ENCODE measurements around the gene EVL.

The EVL gene

GRCh38 chr14:100045642-100046344 is 19.4 kb upstream of the EVL start:
- ChIA-PET POLR2A (no interaction called here), CTCF (interaction anchor here (0.7 to 1.0 kb wide), 2 partner anchors 10 to 15 kb away, joined by 3 to 4 read pairs; no protein-coding TSS in a partner anchor)
- no peak for TF ChIP-seq LEF1 (IDR thresholded peaks at IDR 0.05; ENCODE audit: borderline replicate concordance)
- no peak for TF ChIP-seq SP1 (IDR thresholded peaks at IDR 0.05)
- no peak for TF ChIP-seq PKNOX1 (IDR thresholded peaks at IDR 0.05)
- no peak for TF ChIP-seq ELF4 (IDR thresholded peaks at IDR 0.05)
- TF ChIP-seq BHLHE40 (IDR thresholded peaks at IDR 0.05; ENCODE audit: borderline replicate concordance): no peak
- TF ChIP-seq SUZ12 (IDR thresholded peaks at IDR 0.05): no peak
- TF ChIP-seq FOXK2 (IDR thresholded peaks at IDR 0.05): no peak
- no peak for TF ChIP-seq ZNF384 (IDR thresholded peaks at IDR 0.05)
- TF ChIP-seq NFRKB (IDR thresholded peaks at IDR 0.05): no peak
- no peak for TF ChIP-seq HDGF (IDR thresholded peaks at IDR 0.05; ENCODE audit: borderline replicate concordance)
- no peak for TF ChIP-seq FOXA1 (IDR thresholded peaks at IDR 0.05)
- no peak for TF ChIP-seq TARDBP (IDR thresholded peaks at IDR 0.05)
- TF ChIP-seq CTBP1 (IDR thresholded peaks at IDR 0.05; ENCODE audit: borderline replicate concordance): no peak
- no peak for TF ChIP-seq L3MBTL2 (conservative IDR thresholded peaks at IDR 0.05)
- TF ChIP-seq ARNT (IDR thresholded peaks at IDR 0.05): no peak
- TF ChIP-seq FOXM1 (IDR thresholded peaks at IDR 0.05; ENCODE audit: borderline replicate concordance): no peak
- no peak for DNase-seq (ENCODE audit: extremely low spot score)

- DNase-seq (ENCODE audit: extremely low spot score): no peak
- no peak for TF ChIP-seq ZNF384 (IDR thresholded peaks at IDR 0.05)
- TF ChIP-seq TARDBP (IDR thresholded peaks at IDR 0.05): no peak
- TF ChIP-seq SP1 (IDR thresholded peaks at IDR 0.05): no peak
- no peak for TF ChIP-seq BHLHE40 (IDR thresholded peaks at IDR 0.05; ENCODE audit: borderline replicate concordance)
- no peak for TF ChIP-seq FOXM1 (IDR thresholded peaks at IDR 0.05; ENCODE audit: borderline replicate concordance)
- TF ChIP-seq LEF1 (IDR thresholded peaks at IDR 0.05; ENCODE audit: borderline replicate concordance): no peak
- TF ChIP-seq ELF4 (IDR thresholded peaks at IDR 0.05): no peak
- TF ChIP-seq CTBP1 (IDR thresholded peaks at IDR 0.05; ENCODE audit: borderline replicate concordance): no peak
- no peak for TF ChIP-seq HDGF (IDR thresholded peaks at IDR 0.05; ENCODE audit: borderline replicate concordance)
- TF ChIP-seq FOXA1 (IDR thresholded peaks at IDR 0.05): no peak
- CTCF ChIA-PET: interaction anchor here (1.1 kb wide), 1 partner anchor 16 kb away, joined by 3 read pairs; no protein-coding TSS in a partner anchor
- POLR2A ChIA-PET: no interaction called here
These were observed 17.6 kb upstream of the EVL start for GRCh38 chr14:100047600-100047999.

DNA sequence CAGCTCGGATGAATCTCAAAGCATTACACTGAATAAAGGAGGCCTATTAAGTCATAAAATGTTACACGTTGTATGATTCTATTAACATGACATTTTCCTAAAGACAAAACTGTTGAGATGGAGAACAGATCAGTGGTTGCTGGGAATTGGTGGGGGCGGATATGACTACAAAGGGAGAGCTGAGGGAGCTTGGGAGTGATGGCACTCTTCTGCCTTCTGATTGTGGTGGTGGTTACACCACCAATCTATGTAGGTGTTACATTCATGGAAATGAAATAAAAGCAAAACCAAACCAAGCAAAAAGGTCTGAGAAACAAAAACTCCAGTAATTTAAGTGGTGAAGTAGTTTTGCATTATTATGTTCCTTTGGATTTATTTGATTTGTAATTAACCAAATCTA is 16.4 kb upstream of the EVL start:
- no peak for TF ChIP-seq L3MBTL2 (conservative IDR thresholded peaks at IDR 0.05)
- TF ChIP-seq SUZ12 (IDR thresholded peaks at IDR 0.05): no peak
- no peak for TF ChIP-seq HDGF (IDR thresholded peaks at IDR 0.05; ENCODE audit: borderline replicate concordance)
- TF ChIP-seq NFRKB (IDR thresholded peaks at IDR 0.05): no peak
- TF ChIP-seq ELF4 (IDR thresholded peaks at IDR 0.05): no peak
- POLR2A ChIA-PET: no interaction called here
- CTCF ChIA-PET: no interaction called here
- DNase-seq (ENCODE audit: extremely low spot score): no peak

GRCh38 chr14:100049220-100049619 is 16.0 kb upstream of the EVL start:
- ChIA-PET POLR2A (no interaction called here), CTCF (no interaction called here)
- no peak for TF ChIP-seq ELF4 (IDR thresholded peaks at IDR 0.05)
- no peak for TF ChIP-seq FOXK2 (IDR thresholded peaks at IDR 0.05)
- no peak for TF ChIP-seq TARDBP (IDR thresholded peaks at IDR 0.05)
- TF ChIP-seq HDGF (IDR thresholded peaks at IDR 0.05; ENCODE audit: borderline replicate concordance): no peak
- no peak for TF ChIP-seq PKNOX1 (IDR thresholded peaks at IDR 0.05)
- no peak for TF ChIP-seq ARNT (IDR thresholded peaks at IDR 0.05)
- TF ChIP-seq L3MBTL2 (conservative IDR thresholded peaks at IDR 0.05): no peak
- no peak for TF ChIP-seq FOXA1 (IDR thresholded peaks at IDR 0.05)
- TF ChIP-seq BHLHE40 (IDR thresholded peaks at IDR 0.05; ENCODE audit: borderline replicate concordance): no peak
- no peak for TF ChIP-seq CTBP1 (IDR thresholded peaks at IDR 0.05; ENCODE audit: borderline replicate concordance)
- no peak for TF ChIP-seq ZNF384 (IDR thresholded peaks at IDR 0.05)
- no peak for TF ChIP-seq SUZ12 (IDR thresholded peaks at IDR 0.05)
- no peak for TF ChIP-seq SP1 (IDR thresholded peaks at IDR 0.05)
- no peak for TF ChIP-seq NFRKB (IDR thresholded peaks at IDR 0.05)
- no peak for TF ChIP-seq LEF1 (IDR thresholded peaks at IDR 0.05; ENCODE audit: borderline replicate concordance)
- TF ChIP-seq FOXM1 (IDR thresholded peaks at IDR 0.05; ENCODE audit: borderline replicate concordance): no peak
- no peak for DNase-seq (ENCODE audit: extremely low spot score)

DNA sequence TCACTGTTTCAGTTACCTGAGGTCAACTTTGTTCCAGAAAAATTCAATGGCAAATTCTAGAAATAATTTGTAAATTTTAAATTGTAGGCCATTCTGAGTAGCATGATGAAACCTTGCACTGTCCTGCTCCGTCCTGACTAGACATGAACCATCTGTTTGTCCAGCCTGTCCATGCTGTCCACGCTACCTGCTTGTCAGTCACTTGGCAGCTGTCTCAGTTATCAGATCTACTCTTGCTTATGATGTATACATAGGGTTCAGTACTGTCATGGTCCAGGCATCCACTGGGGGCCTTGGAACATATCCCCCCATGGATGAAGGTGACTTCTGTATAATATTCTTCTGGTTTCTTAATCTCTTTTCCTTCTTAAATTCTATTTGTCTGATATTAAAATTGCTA is 14.1 kb upstream of the EVL start:
- TF ChIP-seq ELF4 (IDR thresholded peaks at IDR 0.05) (no peak), PKNOX1 (IDR thresholded peaks at IDR 0.05) (no peak)
- ChIA-PET CTCF (interaction anchor here (1.0 kb wide), 1 partner anchor 26 kb away, joined by 4 read pairs; no protein-coding TSS in a partner anchor), POLR2A (no interaction called here)
- DNase-seq (ENCODE audit: extremely low spot score): no peak

DNA sequence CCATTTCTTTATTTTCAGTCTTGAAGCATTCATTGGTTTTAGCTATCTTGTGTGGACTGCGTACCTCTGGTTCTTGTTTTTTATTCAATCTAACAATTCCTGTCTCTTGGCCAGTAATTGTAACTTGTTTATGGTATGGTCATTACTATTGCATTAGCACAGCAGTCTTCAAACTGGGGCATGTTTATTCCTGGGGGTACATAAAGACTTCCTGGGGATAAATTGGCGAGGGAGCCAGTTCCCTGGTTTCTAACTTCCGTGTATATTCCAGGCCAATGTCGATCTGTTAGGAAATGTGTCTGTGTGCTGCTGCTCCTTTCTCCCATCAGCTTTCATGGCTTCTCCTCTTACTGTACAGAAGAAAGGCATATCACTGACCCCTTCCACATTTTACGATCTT is 13.7 kb upstream of the EVL start:
- CTCF ChIA-PET: no interaction called here
- no peak for DNase-seq (ENCODE audit: extremely low spot score)
- TF ChIP-seq ELF4 (IDR thresholded peaks at IDR 0.05) (no peak), LEF1 (IDR thresholded peaks at IDR 0.05; ENCODE audit: borderline replicate concordance) (no peak), L3MBTL2 (conservative IDR thresholded peaks at IDR 0.05) (no peak), SUZ12 (IDR thresholded peaks at IDR 0.05) (no peak), FOXA1 (IDR thresholded peaks at IDR 0.05) (no peak), ZNF384 (IDR thresholded peaks at IDR 0.05) (no peak), PKNOX1 (IDR thresholded peaks at IDR 0.05) (no peak), CTBP1 (IDR thresholded peaks at IDR 0.05; ENCODE audit: borderline replicate concordance) (no peak), SP1 (IDR thresholded peaks at IDR 0.05) (no peak), BHLHE40 (IDR thresholded peaks at IDR 0.05; ENCODE audit: borderline replicate concordance) (no peak), NFRKB (IDR thresholded peaks at IDR 0.05) (no peak), TARDBP (IDR thresholded peaks at IDR 0.05) (no peak), HDGF (IDR thresholded peaks at IDR 0.05; ENCODE audit: borderline replicate concordance) (no peak), ARNT (IDR thresholded peaks at IDR 0.05) (no peak), FOXK2 (IDR thresholded peaks at IDR 0.05) (no peak), FOXM1 (IDR thresholded peaks at IDR 0.05; ENCODE audit: borderline replicate concordance) (no peak)
- POLR2A ChIA-PET: no interaction called here
